A549 (cell line): Measurements from ENCODE around the gene CHST11.

Source experiments
- CTCF ChIP-seq: fragments of >200 bp; sonication (Bioruptor Twin); formaldehyde crosslinking; IDR thresholded peaks from 3 replicates; pipeline ENCODE4 v1.5.1; 2016
- FOSL2 ChIP-seq, 2 experiments: fragments of 450-650 bp in 1 of 2; fragments of >200 bp in 1 of 2; sonication (Bioruptor Twin) in 1 of 2; formaldehyde crosslinking; IDR thresholded peaks; 2 replicates each; pipeline versions ENCODE4 v1.5.0 to v1.6.1; 2016 to 2020; ENCODE audit warnings: mild to moderate bottlenecking in 1 of 2, moderate library complexity in 1 of 2
- NPAS2 ChIP-seq: fragments of 250-450 bp; sonication (Bioruptor Pico); IDR thresholded peaks from 2 replicates; pipeline ENCODE4 v1.8.0; 2022; ENCODE audit warnings: mild to moderate bottlenecking, moderate library complexity, borderline replicate concordance

- no peak for TF ChIP-seq CTCF
- TF ChIP-seq FOSL2 (IDR thresholded peaks at IDR 0.05): no peak
- TF ChIP-seq FOSL2 (CRISPR knock-in tag; IDR thresholded peaks at IDR 0.05): no peak
- no peak for TF ChIP-seq NPAS2
These were observed 78.6 kb downstream of the CHST11 start for GRCh38 chr12:104535369-104535768.
